Neural crest cell (in vitro differentiated cells): ENCODE measurements around the gene AFTPH. TPM values are rescaled to one million over a fixed set of nuclear protein-coding genes. Genes with fewer than 3 reads are reported as not detected.

ENCODE experiments used
- DNase-seq: peaks from one replicate; pipeline ENCODE4 v3.0.0; 2021; ENCODE audit warnings: low read depth, mixed read lengths, low spot score
- H3K27ac Mint-ChIP-seq: one replicate; pipeline ENCODE4 v1.8.0; 2021; ENCODE audit warnings: mild to moderate bottlenecking, mixed read lengths; ENCODE audit not compliant: unreplicated experiment
- H3K27me3 Mint-ChIP-seq: 2 replicates; pipeline ENCODE4 v1.8.0; 2021; ENCODE audit warnings: low read depth, mild to moderate bottlenecking, mixed read lengths
- H3K36me3 Mint-ChIP-seq: 2 replicates; pipeline ENCODE4 v1.8.0; 2021; ENCODE audit warnings: low read depth, mild to moderate bottlenecking, mixed read lengths
- H3K4me1 Mint-ChIP-seq: 2 replicates; pipeline ENCODE4 v1.8.0; 2021; ENCODE audit warnings: mixed read lengths
- H3K4me3 Mint-ChIP-seq: one replicate; pipeline ENCODE4 v1.8.0; 2021; ENCODE audit warnings: mild to moderate bottlenecking, mixed read lengths
- H3K9me3 Mint-ChIP-seq: 2 replicates; pipeline ENCODE4 v1.8.0; 2021; ENCODE audit warnings: mixed read lengths
- CTCF ChIP-seq: fragments of 200-600 bp; sonication (generic); conservative IDR thresholded peaks from 2 replicates; pipeline ENCODE4 v1.5.0; 2021; ENCODE audit warnings: antibody characterized with exemption, mild to moderate bottlenecking
- total RNA-seq: library from RNA; stranded (reverse); gene quantifications from 2 replicates; pipeline ENCODE4 v1.2.1, GENCODE V29; 2021

Gene AFTPH
- total RNA-seq, 1 donor from 2014 or later: 17.3 TPM

GRCh38 chr2:64554117-64554516 lies 30.0 kb downstream of the AFTPH start:
- no peak for DNase-seq
- Mint-ChIP-seq H3K4me1 (peaks cover 24% of the 10 kb centered on the region), H3K27ac (no peak overlapping the region), H3K9me3 (no peaks in the 10 kb centered on the region), H3K27me3 (no peaks in the 10 kb centered on the region), H3K36me3 (peaks cover 14% of the 10 kb centered on the region), H3K4me3 (no peak overlapping the region)
- TF ChIP-seq CTCF: no peak

- no peaks in the 10 kb centered on the region for H3K9me3 Mint-ChIP-seq
- no peak for TF ChIP-seq CTCF
- no peak for DNase-seq
- H3K36me3 Mint-ChIP-seq: peaks cover 2% of the 10 kb centered on the region
- no peaks in the 10 kb centered on the region for H3K27me3 Mint-ChIP-seq
- peaks cover 4% of the 10 kb centered on the region for H3K4me1 Mint-ChIP-seq
- no peak overlapping the region for H3K27ac Mint-ChIP-seq
- H3K4me3 Mint-ChIP-seq: no peak overlapping the region
Observed at GRCh38 chr2:64558445-64559081, 34.4 kb downstream of the AFTPH start.

GRCh38 chr2:64562148-64562784 lies 38.1 kb downstream of the AFTPH start:
- no peaks in the 10 kb centered on the region for H3K9me3 Mint-ChIP-seq
- H3K4me1 Mint-ChIP-seq: no peaks in the 10 kb centered on the region
- H3K27ac Mint-ChIP-seq: no peak overlapping the region
- no peak overlapping the region for H3K4me3 Mint-ChIP-seq
- peak; percentile 55 for TF ChIP-seq CTCF
- H3K27me3 Mint-ChIP-seq: no peaks in the 10 kb centered on the region
- DNase-seq: no peak
- H3K36me3 Mint-ChIP-seq: peaks cover 4% of the 10 kb centered on the region

- Mint-ChIP-seq H3K27ac (no peak overlapping the region), H3K36me3 (peaks cover 4% of the 10 kb centered on the region), H3K9me3 (no peaks in the 10 kb centered on the region), H3K4me1 (no peaks in the 10 kb centered on the region), H3K4me3 (no peak overlapping the region), H3K27me3 (no peaks in the 10 kb centered on the region)
- DNase-seq: no peak
- TF ChIP-seq CTCF: no peak
Observed at GRCh38 chr2:64563436-64563938, 39.4 kb downstream of the AFTPH start.

- Mint-ChIP-seq H3K4me1 (no peaks in the 10 kb centered on the region), H3K4me3 (no peak overlapping the region), H3K36me3 (peaks cover 4% of the 10 kb centered on the region), H3K27me3 (no peaks in the 10 kb centered on the region), H3K27ac (no peak overlapping the region), H3K9me3 (no peaks in the 10 kb centered on the region)
- TF ChIP-seq CTCF: no peak
- DNase-seq: no peak
Observed at GRCh38 chr2:64565949-64566710, 42.0 kb downstream of the AFTPH start.
